Tibial nerve (tissue), 4 donors: ENCODE data around the gene BTRC. TPM values are rescaled to one million over a fixed set of nuclear protein-coding genes. Genes with fewer than 3 reads are reported as not detected.

Experiments
- DNase-seq, 2 donors: peaks; one replicate each; pipeline ENCODE4 v3.0.0-alpha.2; 2019; ENCODE audit warnings: low spot score in 2 of 2
- H3K27ac ChIP-seq, 4 donors: fragments of 200-600 bp; sonication (generic) in 3 of 4; one replicate each; pipeline ENCODE4 v1.5.1; 2017 to 2019; ENCODE audit warnings: mild to moderate bottlenecking in 1 of 4
- H3K27me3 ChIP-seq, 2 donors: fragments of 200-600 bp; sonication (generic) in 1 of 2; one replicate each; pipeline versions ENCODE4 v1.5.1 to v1.6.0; 2017 to 2019
- H3K36me3 ChIP-seq, 3 donors: fragments of 200-600 bp; sonication (generic); one replicate each; pipeline ENCODE4 v1.5.1; 2018 to 2019
- H3K4me1 ChIP-seq, 4 donors: fragments of 200-600 bp; sonication (generic) in 3 of 4; one replicate each; pipeline ENCODE4 v1.5.1; 2017 to 2019
- H3K4me3 ChIP-seq, 4 donors: fragments of 200-600 bp; sonication (generic) in 3 of 4; one replicate each; pipeline ENCODE4 v1.5.1; 2017 to 2019; ENCODE audit warnings: mild to moderate bottlenecking in 1 of 4, moderate library complexity in 1 of 4
- H3K9me3 ChIP-seq, 4 donors: fragments of 200-600 bp; sonication (generic) in 3 of 4; one replicate each; pipeline ENCODE4 v1.5.1; 2017 to 2019
- EP300 ChIP-seq, 2 donors: sonication (generic); formaldehyde crosslinking; IDR thresholded peaks; one replicate each; pipeline ENCODE4 v1.6.1; 2017; ENCODE audit warnings: antibody characterized with exemption in 2 of 2, mild to moderate bottlenecking in 1 of 2
- POLR2A ChIP-seq, 2 donors: fragments of 450-650 bp; IDR thresholded peaks; one replicate each; pipeline ENCODE4 v1.6.1; 2017; ENCODE audit warnings: antibody characterized with exemption in 2 of 2, mild to moderate bottlenecking in 2 of 2, moderate library complexity in 2 of 2
- WGBS, 2 donors: methylation state at CpG; one replicate each; pipeline ENCODE4 v1.1.5; 2018; 5-methylcytosine and 5-hydroxymethylcytosine counted together
- total RNA-seq, 4 donors: library from RNA; depleted of rRNA; stranded (reverse); fragments of >200 nt; gene quantifications; one replicate each; pipeline ENCODE4 v1.1.0, GENCODE V29; 2016
- TF ChIP-seq, protein P1 (sequence below), 5 experiments: fragments of 200-600 bp in 3 of 5; fragments of 450-650 bp in 2 of 5; sonication (generic) in 3 of 5; IDR thresholded peaks; one replicate each; pipeline ENCODE4 v1.5.1; 2016 to 2019; ENCODE audit warnings: antibody characterized with exemption in 5 of 5, mild to moderate bottlenecking in 3 of 5, moderate library complexity in 2 of 5

The BTRC gene
- total RNA-seq, 4 donors from 2014 or later = 7.9 to 14.2 (median 8.8) TPM

DNA sequence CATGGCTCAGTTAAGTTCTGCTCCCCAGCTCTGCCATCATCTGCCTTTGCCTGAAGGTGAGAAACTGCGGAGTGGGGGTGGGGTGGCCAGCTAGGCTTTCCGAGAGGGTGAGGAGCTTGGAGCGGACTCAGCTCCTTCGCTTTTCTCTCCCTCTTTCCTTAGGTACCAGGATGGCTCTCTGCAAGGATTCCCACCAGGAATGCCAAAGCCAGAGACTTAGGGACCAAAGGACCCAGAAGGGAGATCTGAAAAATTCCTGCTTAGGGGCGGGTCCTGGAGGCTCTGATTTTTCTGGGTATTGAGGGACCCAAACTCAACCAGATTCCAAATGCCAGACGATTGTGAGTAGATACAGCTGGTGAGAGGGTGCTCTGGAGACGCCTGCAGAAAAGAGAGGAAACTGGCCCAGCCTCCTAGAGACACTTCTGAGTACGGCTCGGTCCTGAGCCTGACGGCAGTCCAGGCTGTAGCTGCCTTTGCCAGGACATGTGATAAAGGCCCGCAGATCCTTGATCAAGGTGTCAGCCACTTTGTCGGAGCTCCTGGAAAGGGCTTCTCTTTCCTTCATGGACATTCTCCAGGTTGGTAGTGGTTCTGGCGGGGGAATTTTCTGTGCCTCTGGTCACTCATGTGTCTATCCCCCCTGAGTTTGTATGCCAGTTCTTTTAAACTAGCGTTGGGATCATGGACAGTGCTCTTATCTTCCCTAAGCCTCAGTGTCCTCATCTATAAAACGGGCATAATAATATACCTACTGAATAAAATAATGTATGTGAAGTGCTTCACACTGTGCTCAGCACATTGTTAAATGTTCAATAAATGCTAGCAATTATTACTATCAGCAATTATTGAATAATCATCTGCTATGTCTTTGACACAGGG lies 42.5 kb upstream of the BTRC start:
- Histone ChIP-seq H3K4me1 (peaks cover 0 to 8% (median 0%) of the 10 kb centered on the region in 4 donors), H3K27me3 (peaks cover 0 to 74% of the 10 kb centered on the region in 2 donors), H3K9me3 (no peaks in the 10 kb centered on the region), H3K4me3 (no peak overlapping the region), H3K27ac (no peak overlapping the region), H3K36me3 (no peaks in the 10 kb centered on the region)
- DNase-seq = no peak
- TF ChIP-seq, protein P1, sequence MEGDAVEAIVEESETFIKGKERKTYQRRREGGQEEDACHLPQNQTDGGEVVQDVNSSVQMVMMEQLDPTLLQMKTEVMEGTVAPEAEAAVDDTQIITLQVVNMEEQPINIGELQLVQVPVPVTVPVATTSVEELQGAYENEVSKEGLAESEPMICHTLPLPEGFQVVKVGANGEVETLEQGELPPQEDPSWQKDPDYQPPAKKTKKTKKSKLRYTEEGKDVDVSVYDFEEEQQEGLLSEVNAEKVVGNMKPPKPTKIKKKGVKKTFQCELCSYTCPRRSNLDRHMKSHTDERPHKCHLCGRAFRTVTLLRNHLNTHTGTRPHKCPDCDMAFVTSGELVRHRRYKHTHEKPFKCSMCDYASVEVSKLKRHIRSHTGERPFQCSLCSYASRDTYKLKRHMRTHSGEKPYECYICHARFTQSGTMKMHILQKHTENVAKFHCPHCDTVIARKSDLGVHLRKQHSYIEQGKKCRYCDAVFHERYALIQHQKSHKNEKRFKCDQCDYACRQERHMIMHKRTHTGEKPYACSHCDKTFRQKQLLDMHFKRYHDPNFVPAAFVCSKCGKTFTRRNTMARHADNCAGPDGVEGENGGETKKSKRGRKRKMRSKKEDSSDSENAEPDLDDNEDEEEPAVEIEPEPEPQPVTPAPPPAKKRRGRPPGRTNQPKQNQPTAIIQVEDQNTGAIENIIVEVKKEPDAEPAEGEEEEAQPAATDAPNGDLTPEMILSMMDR (IDR thresholded peaks at IDR 0.05) = no peak
- no peak for TF ChIP-seq EP300 (IDR thresholded peaks at IDR 0.05)
- TF ChIP-seq POLR2A (IDR thresholded peaks at IDR 0.05) = no peak
- 35 to 42% methylated on average over 14 to 15 of the region's 15 CpGs for WGBS, 2 donors

DNA sequence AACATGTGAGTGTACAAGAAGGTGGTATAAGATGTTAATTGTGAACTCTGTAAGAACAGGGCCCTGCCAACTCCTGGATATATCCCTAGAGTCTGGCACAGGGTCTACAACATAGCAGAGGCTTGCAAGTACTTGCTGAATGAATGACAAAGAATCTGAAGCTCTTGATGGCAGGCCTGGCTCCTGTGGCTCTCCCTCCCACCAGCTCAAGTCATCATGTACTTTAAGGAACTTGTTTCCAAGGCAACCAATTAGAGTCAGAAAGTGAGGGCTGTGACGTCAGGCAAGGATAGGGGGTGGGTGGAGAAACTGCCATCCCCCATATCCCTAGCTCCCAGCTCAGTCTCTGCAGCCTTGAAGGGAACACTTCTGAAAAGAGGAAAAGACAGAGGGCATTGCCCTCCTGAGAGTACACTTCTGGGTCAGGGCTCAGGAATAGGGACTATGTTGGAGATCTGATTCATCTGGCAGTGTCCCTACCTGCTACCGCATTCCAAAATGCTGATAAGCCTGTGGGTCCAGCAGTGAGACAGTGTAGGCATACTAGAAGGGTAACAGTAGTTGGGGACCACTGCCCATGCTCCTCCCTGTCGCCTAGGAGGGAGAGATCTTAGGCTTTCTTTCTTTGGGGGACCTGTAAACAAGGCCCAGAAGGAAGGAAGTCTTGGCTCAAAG lies 34.6 kb upstream of the BTRC start:
- 64 to 71% methylated on average over 3 of the region's 3 CpGs for WGBS, 2 donors
- TF ChIP-seq EP300 (IDR thresholded peaks at IDR 0.05) = no peak
- TF ChIP-seq, protein P1 (IDR thresholded peaks at IDR 0.05) = no peak
- TF ChIP-seq POLR2A (IDR thresholded peaks at IDR 0.05) = no peak
- H3K4me1 ChIP-seq = no peaks in the 10 kb centered on the region

DNA sequence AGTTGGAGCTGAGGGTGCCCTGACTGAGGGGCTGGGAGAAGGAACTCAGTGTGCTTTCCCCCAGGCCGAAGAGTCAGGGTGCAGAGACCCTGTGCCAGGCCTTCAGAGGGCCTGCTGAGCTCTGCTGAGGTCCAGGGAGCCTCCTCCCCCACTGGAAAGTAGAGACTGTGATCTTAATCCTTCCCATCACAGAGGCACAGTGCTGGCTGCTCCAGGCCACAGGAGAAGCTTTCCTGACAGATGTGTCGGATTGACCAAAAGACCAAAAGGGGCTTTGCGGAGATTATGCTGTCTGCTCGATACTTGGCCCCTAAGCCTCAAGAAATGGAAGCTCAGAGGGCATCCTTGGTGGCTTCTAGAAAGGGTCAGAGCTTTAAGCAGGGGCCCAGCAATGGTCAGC lies 32.9 kb upstream of the BTRC start:
- WGBS, 2 donors = 81 to 91% methylated on average over 4 of the region's 4 CpGs
- Histone ChIP-seq H3K9me3 (no peaks in the 10 kb centered on the region), H3K36me3 (no peaks in the 10 kb centered on the region), H3K4me1 (no peaks in the 10 kb centered on the region), H3K27me3 (peaks cover 0 to 27% of the 10 kb centered on the region in 2 donors), H3K27ac (no peak overlapping the region), H3K4me3 (no peak overlapping the region)
- no peak for DNase-seq
- TF ChIP-seq POLR2A (IDR thresholded peaks at IDR 0.05) (no peak), EP300 (IDR thresholded peaks at IDR 0.05) (no peak)
- TF ChIP-seq, protein P1 (IDR thresholded peaks at IDR 0.05) = no peak

More for the DNA sequence above, 34.6 kb upstream of the BTRC start:
- H3K4me3 ChIP-seq = no peak overlapping the region
- H3K9me3 ChIP-seq = no peaks in the 10 kb centered on the region
- H3K27me3 ChIP-seq = peaks cover 0 to 24% of the 10 kb centered on the region in 2 donors
- H3K36me3 ChIP-seq = no peaks in the 10 kb centered on the region
- no peak overlapping the region for H3K27ac ChIP-seq
- DNase-seq = no peak

DNA sequence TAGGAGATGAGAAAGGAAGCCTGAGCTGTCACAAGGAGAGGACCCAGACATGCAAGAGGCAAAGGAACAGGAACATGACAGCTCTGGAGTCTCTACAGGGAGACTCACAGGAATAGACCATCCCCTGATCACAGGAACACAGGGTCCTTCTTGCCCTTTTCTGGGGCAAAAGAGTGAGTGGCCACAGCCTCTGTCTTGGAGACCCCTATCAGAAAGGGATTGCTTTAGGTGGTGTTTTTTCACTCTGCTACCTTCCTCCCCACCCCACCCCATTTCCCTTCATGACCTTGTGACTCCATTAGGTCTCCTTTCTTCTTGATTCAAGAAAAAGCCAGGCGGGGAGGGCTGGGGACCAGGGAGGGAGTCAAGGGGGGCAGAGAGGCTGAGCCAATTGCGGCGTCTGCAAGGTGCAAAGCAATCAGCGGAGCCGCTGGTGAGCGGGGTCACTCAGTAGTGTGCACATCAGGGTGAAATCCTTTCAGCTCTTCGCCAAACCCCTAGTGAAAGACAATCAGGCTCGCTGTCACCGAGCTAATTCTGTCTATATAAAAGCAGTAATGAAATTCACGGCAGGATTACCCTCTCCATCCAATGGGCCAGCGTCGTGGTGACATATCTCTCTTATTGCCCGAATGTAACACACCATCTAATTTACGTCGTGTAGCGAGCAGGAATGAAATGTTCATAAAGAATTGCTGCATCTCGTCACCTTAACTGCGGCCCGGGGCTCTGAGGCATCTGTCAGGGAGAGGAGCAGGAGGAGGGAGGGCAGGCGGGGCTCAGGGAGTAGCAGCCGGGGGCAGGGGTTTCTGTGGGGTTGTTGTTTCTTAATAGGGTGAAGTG lies 31.5 kb upstream of the BTRC start:
- Histone ChIP-seq H3K27me3 (peaks cover 0 to 35% of the 10 kb centered on the region in 2 donors), H3K27ac (no peak overlapping the region), H3K36me3 (no peaks in the 10 kb centered on the region), H3K4me1 (no peaks in the 10 kb centered on the region), H3K9me3 (no peaks in the 10 kb centered on the region), H3K4me3 (no peak overlapping the region)
- 35 to 37% methylated on average over 19 to 21 of the region's 21 CpGs for WGBS, 2 donors
- TF ChIP-seq, protein P1 (IDR thresholded peaks at IDR 0.05) = no peak
- TF ChIP-seq EP300 (IDR thresholded peaks at IDR 0.05) (no peak), POLR2A (IDR thresholded peaks at IDR 0.05) (no peak)
- DNase-seq = no peak
